ENCODE measurements around the gene CREG1.

Gene CREG1

GRCh38 chr1:167526667-167527383 lies 26.7 kb downstream of the CREG1 start:
- H3K27me3 ChIP-seq (ENCODE audit: insufficient read depth, poor library complexity, severe bottlenecking): no peaks in the 10 kb centered on the region
- no peak for DNase-seq (ENCODE audit: low read depth in 1 of 2, low spot score in 1 of 2)
- H3K4me3 ChIP-seq (replicated peaks; ENCODE audit: insufficient read depth, low read length): no peak overlapping the region
- TF ChIP-seq POLR2AphosphoS5 (IDR thresholded peaks at IDR 0.05; ENCODE audit: low read depth) (no peak), REST (IDR thresholded peaks at IDR 0.05; ENCODE audit: insufficient replicate concordance, low read depth) (no peak), SPI1 (IDR thresholded peaks at IDR 0.05; ENCODE audit: borderline replicate concordance, low read depth) (no peak), GABPA (IDR thresholded peaks at IDR 0.05; ENCODE audit: low read depth) (no peak), CTCF (IDR thresholded peaks at IDR 0.05; ENCODE audit: insufficient read depth, low read length) (no peak)
- H3K27ac ChIP-seq (replicated peaks): no peak overlapping the region

GRCh38 chr1:167524651-167525050 lies 28.9 kb downstream of the CREG1 start:
- H3K27ac ChIP-seq (replicated peaks): no peak overlapping the region
- no peak for DNase-seq (ENCODE audit: low read depth in 1 of 2, low spot score in 1 of 2)
- TF ChIP-seq SPI1 (IDR thresholded peaks at IDR 0.05; ENCODE audit: borderline replicate concordance, low read depth) (no peak), REST (IDR thresholded peaks at IDR 0.05; ENCODE audit: insufficient replicate concordance, low read depth) (no peak), POLR2AphosphoS5 (IDR thresholded peaks at IDR 0.05; ENCODE audit: low read depth) (no peak), CTCF (IDR thresholded peaks at IDR 0.05; ENCODE audit: insufficient read depth, low read length) (no peak), GABPA (IDR thresholded peaks at IDR 0.05; ENCODE audit: low read depth) (no peak)
- no peak overlapping the region for H3K4me3 ChIP-seq (replicated peaks; ENCODE audit: insufficient read depth, low read length)
- no peaks in the 10 kb centered on the region for H3K27me3 ChIP-seq (ENCODE audit: insufficient read depth, poor library complexity, severe bottlenecking)

- no peaks in the 10 kb centered on the region for H3K27me3 ChIP-seq (ENCODE audit: insufficient read depth, poor library complexity, severe bottlenecking)
- TF ChIP-seq SPI1 (IDR thresholded peaks at IDR 0.05; ENCODE audit: borderline replicate concordance, low read depth): no peak
- no peak for TF ChIP-seq REST (IDR thresholded peaks at IDR 0.05; ENCODE audit: insufficient replicate concordance, low read depth)
- TF ChIP-seq POLR2AphosphoS5 (IDR thresholded peaks at IDR 0.05; ENCODE audit: low read depth): no peak
- TF ChIP-seq GABPA (IDR thresholded peaks at IDR 0.05; ENCODE audit: low read depth): no peak
- TF ChIP-seq CTCF (IDR thresholded peaks at IDR 0.05; ENCODE audit: insufficient read depth, low read length): no peak
- no peak overlapping the region for H3K4me3 ChIP-seq (replicated peaks; ENCODE audit: insufficient read depth, low read length)
- no peak overlapping the region for H3K27ac ChIP-seq (replicated peaks)
- DNase-seq (ENCODE audit: low read depth in 1 of 2, low spot score in 1 of 2): no peak
These were observed 31.3 kb downstream of the CREG1 start for GRCh38 chr1:167522246-167522645.
